Psoas muscle (tissue), 8 donors: Measurements from ENCODE around the gene MAML2. TPM values are rescaled to one million over a fixed set of nuclear protein-coding genes. Genes with fewer than 3 reads are reported as not detected.

ENCODE experiments used
- ATAC-seq, 4 donors: fragments of 200-7000 bp; cut with Tn5 transposase; one replicate each; pipeline ENCODE4 v1.9.1; 2020; ENCODE audit warnings: moderate library complexity in 3 of 4, mild to moderate bottlenecking in 2 of 4
- DNase-seq, 2 donors: peaks; one replicate each; pipeline ENCODE4 v3.0.0-alpha.2; 2020
- H3K27ac ChIP-seq: fragments of 200-600 bp; one replicate; pipeline ENCODE4 v1.8.0; 2022
- H3K27me3 ChIP-seq, 3 donors: fragments of 200-600 bp in 1 of 3; one replicate each; pipeline versions ENCODE4 v1.6.1 to v1.8.0; 2013 to 2022; ENCODE audit warnings: low read length in 2 of 3, mild to moderate bottlenecking in 2 of 3, moderate library complexity in 1 of 3; ENCODE audit not compliant: insufficient read depth in 3 of 3
- H3K36me3 ChIP-seq, 2 donors: fragments of 200-600 bp in 1 of 2; one replicate each; pipeline versions ENCODE4 v1.6.1 to v1.8.0; 2013 to 2022; ENCODE audit warnings: low read depth in 1 of 2, mild to moderate bottlenecking in 1 of 2, moderate library complexity in 1 of 2; ENCODE audit not compliant: insufficient read depth in 1 of 2
- H3K4me1 ChIP-seq: fragments of 200-600 bp; one replicate; pipeline ENCODE4 v1.8.0; 2022
- H3K4me3 ChIP-seq: fragments of 200-600 bp; one replicate; pipeline ENCODE4 v1.8.0; 2022; ENCODE audit warnings: mild to moderate bottlenecking
- H3K9me3 ChIP-seq: fragments of 200-600 bp; one replicate; pipeline ENCODE4 v1.8.0; 2022
- WGBS, 3 donors: extraction: QIAGEN DNeasy Blood & Tissue Kit; methylation state at CpG; one replicate each; pipeline versions ENCODE4 v1.1.6 to v1.1.7; 2013; 5-methylcytosine and 5-hydroxymethylcytosine counted together
- intact Hi-C, 2 donors: fragments of 100-400 bp; cut with DNase I; formaldehyde crosslinking; loops; one replicate each; pipeline versions ENCODE4 v1.11.0 to v1.14.2; 2022
- polyA plus RNA-seq, 3 donors: library from polyadenylated mRNA; stranded (reverse); fragments of 200-250 nt; gene quantifications; one replicate each; pipeline ENCODE4 v1.2.3, GENCODE V29; 2013
- total RNA-seq, 4 donors: library from RNA; stranded (reverse); fragmentation: NEBNext Ultra II Directional in 2 of 4; extraction: Animal tissue kit (Norgen Biotek cat#: 25700) in 2 of 4; gene quantifications; one replicate each; pipeline versions ENCODE4 v1.2.1 to v1.2.4, GENCODE V29; 2021 to 2023
- TF ChIP-seq, protein P1 (sequence below): fragments of 200-600 bp; IDR thresholded peaks from one replicate; pipeline ENCODE4 v1.8.0; 2022; ENCODE audit warnings: antibody characterized with exemption
- donor health status: healthy with polysubstance abuse.
- donor health status: DM: no; HTN: no; CAD: no; lungs with moderate emphysema.
- donor health status: Bipolar disorder and iron deficiency.
- donor health status: healthy.
- donor health status: DM: yes; HTN: yes; CAD: no.
- donor health status: DM: no; HTN: no; CAD: no.
- donor health status: DM: no; HTN: no; CAD: no.
- donor health status: DM: yes; HTN: yes; CAD: no.

The MAML2 gene
- total and polyA plus RNA-seq, 7 donors, result 0.39 to 3.7 (median 1.5) TPM

DNA sequence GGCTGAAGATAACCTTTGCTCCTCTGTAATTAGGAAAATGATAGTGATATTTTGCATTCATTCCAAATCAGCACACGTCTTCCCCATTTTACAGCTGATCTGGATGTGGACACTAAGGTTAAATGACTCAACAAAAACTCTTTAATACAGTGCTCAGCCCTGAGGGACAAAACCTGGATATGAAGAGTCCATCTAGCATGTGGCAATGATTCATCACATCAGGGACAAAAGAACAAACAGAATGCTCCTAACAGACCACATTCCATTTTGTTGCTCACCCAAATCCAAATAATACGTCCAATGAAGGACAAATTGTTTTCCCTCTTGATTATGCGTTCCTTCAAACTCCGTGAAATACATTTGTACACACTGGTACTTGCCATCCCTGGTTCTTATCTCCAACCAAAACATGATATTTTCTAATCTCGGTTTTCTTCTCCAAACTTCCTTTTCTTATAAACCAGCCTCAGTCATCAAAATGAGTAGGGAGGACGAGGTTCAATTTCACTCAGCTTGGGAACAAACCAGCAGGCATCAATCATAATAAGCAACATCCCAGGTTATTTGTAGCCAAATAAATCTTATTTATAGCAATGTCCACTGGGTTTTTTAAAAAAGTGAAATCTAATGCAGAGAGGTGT lies 365.3 kb downstream of the MAML2 start:
- Histone ChIP-seq H3K4me3 (no peak overlapping the region), H3K9me3 (no peaks in the 10 kb centered on the region), H3K4me1 (no peaks in the 10 kb centered on the region), H3K27ac (no peak overlapping the region), H3K36me3 (peaks cover 3% of the 10 kb centered on the region in 2 donors), H3K27me3 (no peaks in the 10 kb centered on the region)
- DNase-seq (no peak), ATAC-seq (no peak)
- WGBS, 3 donors, result 64 to 79% (median 78%) methylated on average over 6 of the region's 6 CpGs
- TF ChIP-seq, protein P1, sequence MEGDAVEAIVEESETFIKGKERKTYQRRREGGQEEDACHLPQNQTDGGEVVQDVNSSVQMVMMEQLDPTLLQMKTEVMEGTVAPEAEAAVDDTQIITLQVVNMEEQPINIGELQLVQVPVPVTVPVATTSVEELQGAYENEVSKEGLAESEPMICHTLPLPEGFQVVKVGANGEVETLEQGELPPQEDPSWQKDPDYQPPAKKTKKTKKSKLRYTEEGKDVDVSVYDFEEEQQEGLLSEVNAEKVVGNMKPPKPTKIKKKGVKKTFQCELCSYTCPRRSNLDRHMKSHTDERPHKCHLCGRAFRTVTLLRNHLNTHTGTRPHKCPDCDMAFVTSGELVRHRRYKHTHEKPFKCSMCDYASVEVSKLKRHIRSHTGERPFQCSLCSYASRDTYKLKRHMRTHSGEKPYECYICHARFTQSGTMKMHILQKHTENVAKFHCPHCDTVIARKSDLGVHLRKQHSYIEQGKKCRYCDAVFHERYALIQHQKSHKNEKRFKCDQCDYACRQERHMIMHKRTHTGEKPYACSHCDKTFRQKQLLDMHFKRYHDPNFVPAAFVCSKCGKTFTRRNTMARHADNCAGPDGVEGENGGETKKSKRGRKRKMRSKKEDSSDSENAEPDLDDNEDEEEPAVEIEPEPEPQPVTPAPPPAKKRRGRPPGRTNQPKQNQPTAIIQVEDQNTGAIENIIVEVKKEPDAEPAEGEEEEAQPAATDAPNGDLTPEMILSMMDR, result no peak
- intact Hi-C loops, result no loop called here

DNA sequence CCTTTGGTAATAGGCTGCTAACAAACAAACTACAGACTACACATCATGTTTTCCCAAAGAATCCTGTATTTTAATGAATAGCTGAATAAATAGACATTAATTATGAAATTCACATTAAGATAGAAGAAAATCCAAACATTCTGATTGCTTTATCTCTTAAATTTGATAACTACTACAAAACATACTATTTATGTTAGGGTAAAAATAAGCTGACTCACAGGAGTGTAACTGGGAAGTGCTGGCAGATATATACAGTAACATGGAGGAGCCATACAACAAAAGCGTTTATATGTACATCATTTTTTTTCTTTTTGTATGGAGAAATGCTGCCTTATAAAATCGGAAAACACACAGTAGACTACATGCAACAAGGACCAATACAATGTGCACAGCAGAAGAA lies 366.4 kb downstream of the MAML2 start:
- 91 to 97% (median 92%) methylated on average over 2 of the region's 2 CpGs for WGBS, 3 donors
- no peak for DNase-seq
- no peaks in the 10 kb centered on the region for H3K27me3 ChIP-seq
- H3K4me3 ChIP-seq, result no peak overlapping the region
- no peaks in the 10 kb centered on the region for H3K4me1 ChIP-seq
- ATAC-seq, result no peak
- intact Hi-C loops, result no loop called here
- no peaks in the 10 kb centered on the region for H3K9me3 ChIP-seq
- peaks cover 3% of the 10 kb centered on the region in 2 donors for H3K36me3 ChIP-seq
- no peak overlapping the region for H3K27ac ChIP-seq
- TF ChIP-seq, protein P1, result no peak

DNA sequence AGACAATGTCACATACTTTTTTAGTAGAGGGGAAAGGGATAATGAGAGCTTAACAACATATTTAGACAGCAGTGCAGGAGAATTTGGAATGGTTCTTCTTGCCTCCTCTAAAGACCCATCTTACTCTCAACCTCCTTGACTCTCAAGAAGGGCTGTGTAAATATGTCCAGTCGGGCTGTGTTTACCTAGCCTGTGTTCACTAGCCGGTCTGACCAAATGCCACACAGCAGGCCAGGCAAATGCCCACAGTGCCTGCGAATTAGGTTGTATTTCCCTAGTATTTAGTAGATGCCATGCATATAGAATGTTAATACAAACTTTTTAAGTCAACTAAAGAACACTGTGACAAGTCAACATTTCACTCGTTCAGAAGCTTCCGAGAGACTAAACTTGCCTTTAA lies 367.7 kb downstream of the MAML2 start:
- intact Hi-C loops, result no loop called here
- H3K27me3 ChIP-seq, result no peaks in the 10 kb centered on the region
- no peak overlapping the region for H3K4me3 ChIP-seq
- WGBS, 3 donors, result 78 to 81% (median 81%) methylated on average over 5 of the region's 5 CpGs
- no peak overlapping the region for H3K27ac ChIP-seq
- no peak for DNase-seq
- ATAC-seq, result no peak
- peaks cover 0 to 3% of the 10 kb centered on the region in 2 donors for H3K36me3 ChIP-seq
- H3K9me3 ChIP-seq, result no peaks in the 10 kb centered on the region
- TF ChIP-seq, protein P1, result no peak
- no peaks in the 10 kb centered on the region for H3K4me1 ChIP-seq

DNA sequence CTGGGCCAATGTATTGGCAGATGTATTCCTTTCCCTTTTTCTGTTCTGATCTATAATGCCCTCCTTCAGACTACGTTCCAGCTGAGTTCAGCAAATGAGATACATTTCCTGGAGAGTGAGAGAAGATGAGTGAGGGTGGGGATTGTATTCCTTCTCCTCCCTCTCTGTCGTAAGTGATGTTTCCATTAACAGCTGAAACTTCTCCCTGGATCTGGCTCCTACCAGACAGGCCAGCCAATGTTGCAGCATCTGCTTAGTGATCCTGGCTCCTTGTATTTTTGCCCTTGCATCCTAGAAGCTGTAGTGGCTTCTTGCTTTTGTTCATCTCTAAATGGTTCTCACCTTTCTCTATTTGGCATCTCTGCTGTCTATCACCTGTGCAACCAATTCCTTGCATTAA lies 370.9 kb downstream of the MAML2 start:
- Histone ChIP-seq H3K27me3 (no peaks in the 10 kb centered on the region), H3K4me3 (no peak overlapping the region), H3K4me1 (no peaks in the 10 kb centered on the region), H3K27ac (no peak overlapping the region), H3K9me3 (no peaks in the 10 kb centered on the region), H3K36me3 (no peaks in the 10 kb centered on the region)
- WGBS, 3 donors, result 26 to 45% (median 34%) methylated on average over 2 of the region's 2 CpGs
- no peak for DNase-seq
- TF ChIP-seq, protein P1, result no peak
- ATAC-seq, result no peak
- intact Hi-C loops, result no loop called here

DNA sequence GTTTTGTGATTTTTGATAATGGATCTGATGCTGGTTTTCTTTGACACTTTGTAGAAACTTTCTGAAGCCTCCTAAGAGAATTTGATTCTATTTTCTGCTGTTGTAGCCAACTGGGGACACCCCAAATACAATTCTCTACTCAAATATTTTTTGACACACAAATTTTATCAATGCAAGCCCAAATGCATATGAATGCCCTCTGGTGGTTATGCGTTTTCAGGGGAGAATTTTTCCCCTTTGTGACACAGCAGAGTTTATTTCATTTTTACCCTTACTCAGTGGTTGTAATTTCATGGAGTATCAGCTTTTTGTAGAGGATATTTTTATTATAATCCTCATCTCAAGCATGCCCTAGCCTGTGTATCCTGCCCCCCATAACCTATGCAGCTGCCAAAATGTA lies 374.4 kb downstream of the MAML2 start:
- ATAC-seq, result no peak
- H3K9me3 ChIP-seq, result no peaks in the 10 kb centered on the region
- H3K4me3 ChIP-seq, result no peak overlapping the region
- intact Hi-C loops, result no loop called here
- WGBS, 3 donors, result 81 to 94% (median 85%) methylated on average over 1 of the region's 1 CpG
- DNase-seq, result no peak
- H3K27me3 ChIP-seq, result no peaks in the 10 kb centered on the region
- no peak overlapping the region for H3K27ac ChIP-seq
- no peaks in the 10 kb centered on the region for H3K4me1 ChIP-seq
- TF ChIP-seq, protein P1, result peak; percentile 19
- no peaks in the 10 kb centered on the region for H3K36me3 ChIP-seq
